Activated gamma-delta T cell treated with Interleukin-2 at 50 U/mL for 16 hours (primary cell): ENCODE results near the gene LRP1-AS.

Experiments
- DNase-seq: peaks from one replicate; pipeline ENCODE4 v3.0.0-alpha.2; 2020

The LRP1-AS gene

DNA sequence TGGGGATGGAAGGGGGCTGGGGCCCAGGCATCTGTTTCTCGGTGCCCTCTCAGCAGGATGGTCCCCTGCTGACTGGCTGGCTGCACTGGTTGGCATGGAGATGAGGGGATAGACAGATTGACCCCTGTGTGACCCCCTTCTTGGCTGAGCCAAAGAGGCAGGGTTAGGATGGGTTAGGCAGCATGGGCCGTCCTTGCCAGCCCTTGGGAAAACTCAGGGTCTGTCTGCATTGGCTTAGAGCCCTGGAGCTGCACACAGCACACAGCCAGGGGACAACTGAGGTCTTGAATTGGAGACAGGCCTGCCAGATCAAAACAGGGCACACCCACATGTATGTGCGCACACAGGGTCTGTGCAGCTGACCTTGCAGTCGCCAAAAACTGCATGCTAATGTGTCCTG lies 11.2 kb upstream of the LRP1-AS start:
- no peak for DNase-seq

DNA sequence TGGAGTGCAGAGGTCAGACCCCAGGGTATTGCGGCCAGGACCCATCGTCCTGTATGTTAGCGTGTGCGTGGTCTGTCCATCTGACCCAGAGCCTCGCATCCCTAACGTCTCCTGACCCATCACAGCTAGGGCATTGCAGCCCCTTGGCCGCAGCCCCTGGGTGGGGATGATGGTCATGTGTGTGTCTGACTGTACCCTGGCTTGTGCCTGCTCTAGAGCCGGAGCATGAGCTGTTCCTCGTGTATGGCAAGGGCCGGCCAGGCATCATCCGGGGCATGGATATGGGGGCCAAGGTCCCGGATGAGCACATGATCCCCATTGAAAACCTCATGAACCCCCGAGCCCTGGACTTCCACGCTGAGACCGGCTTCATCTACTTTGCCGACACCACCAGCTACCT lies 10.8 kb upstream of the LRP1-AS start:
- DNase-seq: no peak

DNA sequence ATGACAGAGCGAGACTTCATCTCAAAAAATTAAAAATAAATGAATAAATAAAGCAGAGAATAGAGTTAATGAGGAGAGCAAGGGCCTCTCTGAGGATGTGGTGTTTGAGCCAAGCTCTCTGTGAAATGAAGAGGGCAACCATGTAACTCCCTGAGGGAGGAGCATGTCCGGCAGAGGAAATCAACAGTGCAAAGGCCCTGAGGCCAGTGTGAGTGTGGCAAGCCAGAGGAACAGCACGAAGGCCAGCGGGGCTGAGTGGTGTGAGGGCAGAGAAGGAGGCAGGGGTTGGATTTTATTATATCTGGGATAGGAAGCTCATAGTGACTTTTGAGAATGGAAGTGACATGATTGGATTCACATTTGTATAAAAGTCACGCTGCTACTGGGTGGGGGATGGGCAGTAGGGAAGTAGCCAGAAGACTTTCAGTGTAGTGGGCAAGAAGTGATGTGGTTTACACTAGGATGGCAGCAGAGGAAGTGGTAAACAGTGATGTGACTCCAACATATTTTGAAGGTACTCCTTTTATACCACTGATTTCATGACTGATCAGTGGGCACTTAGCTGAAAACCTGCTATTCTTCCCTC lies 10.3 kb upstream of the LRP1-AS start:
- no peak for DNase-seq

DNA sequence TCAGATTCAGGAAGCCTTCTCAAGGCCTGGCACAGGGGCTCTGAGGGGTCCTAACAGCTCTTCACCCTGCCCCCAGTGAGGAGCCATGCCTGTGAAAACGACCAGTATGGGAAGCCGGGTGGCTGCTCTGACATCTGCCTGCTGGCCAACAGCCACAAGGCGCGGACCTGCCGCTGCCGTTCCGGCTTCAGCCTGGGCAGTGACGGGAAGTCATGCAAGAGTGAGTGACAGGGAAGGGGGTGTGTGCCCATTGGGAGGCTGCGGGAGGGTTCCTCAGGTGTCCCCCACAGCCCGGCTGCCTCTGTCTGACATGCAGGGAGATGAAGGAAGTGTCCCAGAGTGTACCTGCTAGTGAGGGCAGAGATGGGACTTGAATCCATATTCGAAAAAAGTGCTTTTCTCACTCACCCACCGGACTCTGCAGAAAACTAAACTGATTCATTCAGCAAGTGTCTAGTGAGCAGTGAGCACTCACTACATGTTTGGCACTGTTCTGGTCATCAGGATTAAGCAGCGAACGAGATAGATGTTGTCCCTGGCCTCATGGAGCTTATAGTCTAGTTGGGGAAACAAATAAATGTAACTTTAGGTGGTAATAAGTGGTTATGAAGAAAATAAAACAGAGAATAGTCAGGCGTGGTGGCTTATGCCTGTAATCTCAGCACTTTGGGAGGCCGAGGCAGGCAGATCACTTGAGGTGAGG lies 9.4 kb upstream of the LRP1-AS start:
- no peak for DNase-seq

DNA sequence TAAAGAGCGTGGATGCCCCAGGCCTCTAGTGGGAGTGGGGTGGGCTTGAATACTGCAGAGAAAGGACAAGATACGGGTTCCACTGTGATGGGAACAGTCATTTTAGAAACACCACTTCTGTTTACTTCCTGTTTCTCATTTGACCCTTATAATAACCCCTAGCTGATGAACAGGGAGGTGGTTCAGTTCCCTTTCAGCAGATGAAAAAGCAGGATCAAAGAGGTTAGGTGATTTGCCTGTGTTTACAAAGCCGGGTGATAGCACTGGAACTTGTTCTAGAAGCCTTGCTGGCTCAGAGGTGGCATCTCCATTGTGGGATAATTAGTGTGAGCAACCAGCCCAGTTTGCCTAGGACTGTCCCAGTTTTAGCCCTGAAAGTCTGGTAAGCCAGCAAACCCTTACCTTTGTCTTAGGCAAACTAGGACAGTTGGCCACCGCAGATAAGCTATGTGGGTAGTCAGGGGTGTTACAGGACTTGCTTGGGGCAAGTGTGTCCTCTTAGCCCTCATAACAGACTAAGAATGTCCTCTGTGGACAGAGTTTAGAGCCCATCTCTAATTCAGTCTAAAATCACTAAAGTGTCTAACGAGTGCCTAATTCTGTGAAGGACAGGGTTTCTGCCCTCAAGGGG lies 7.5 kb upstream of the LRP1-AS start:
- DNase-seq: no peak

DNA sequence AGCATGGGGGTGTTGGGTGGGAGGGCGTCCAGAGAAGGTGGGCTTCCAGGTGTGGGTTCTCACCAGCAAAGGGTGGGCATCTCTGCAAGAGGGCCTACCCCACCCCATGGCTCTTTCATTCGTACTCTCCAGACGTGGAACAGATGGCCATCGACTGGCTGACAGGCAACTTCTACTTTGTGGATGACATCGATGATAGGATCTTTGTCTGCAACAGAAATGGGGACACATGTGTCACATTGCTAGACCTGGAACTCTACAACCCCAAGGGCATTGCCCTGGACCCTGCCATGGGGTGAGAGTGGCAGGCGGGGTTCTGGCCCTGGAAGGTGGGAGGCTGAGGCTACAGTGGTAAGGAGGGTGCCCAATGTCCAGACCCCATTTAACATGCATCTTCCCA lies 6.7 kb upstream of the LRP1-AS start:
- DNase-seq: no peak

DNA sequence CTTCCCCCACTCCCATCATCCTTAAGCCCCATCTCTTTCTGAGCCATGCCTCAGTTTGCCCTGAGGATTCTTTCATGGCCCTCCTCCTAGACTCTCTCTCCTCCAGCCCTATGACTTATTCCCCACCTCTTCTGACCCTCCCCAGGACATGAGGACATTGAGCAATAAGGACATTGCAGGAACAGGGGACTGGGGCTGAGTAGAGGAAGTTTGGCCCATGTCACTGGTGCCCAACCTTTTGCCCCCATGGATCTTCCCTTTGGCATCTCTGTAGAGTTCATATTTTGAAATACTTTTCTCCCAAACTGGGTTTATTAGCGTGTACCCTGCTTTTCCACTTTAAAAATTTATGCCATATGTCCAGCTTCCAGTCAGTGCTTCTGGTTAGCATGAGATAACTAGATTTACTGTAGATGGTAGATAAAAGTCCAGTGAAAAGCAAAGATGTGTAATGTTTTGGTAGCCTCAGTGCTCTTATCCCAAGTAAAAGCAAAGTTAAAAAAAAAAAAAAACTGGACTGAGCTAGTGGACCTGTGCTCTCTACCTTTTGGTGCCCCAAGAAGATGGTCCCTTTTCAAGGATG lies 6.1 kb upstream of the LRP1-AS start:
- DNase-seq: no peak

DNA sequence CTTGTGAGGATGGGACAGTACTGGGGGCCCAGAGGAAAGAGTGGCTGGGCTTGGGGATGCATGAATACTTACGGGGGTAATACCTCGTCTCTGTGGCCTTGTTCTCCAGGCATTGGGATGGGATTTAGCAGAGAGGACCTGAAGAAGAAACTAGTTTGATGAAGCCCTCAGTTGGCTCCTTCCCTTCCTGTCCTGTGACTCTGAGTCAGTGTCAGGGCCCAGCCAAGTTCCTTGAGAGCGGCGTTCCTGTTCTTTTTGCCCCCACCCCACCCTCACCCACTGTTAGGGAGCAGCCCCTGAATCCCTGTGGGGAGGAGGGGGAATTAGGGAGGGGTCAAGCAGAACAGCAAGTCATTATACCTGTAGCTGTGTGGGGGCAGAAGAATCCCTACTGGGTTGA lies 5.2 kb upstream of the LRP1-AS start:
- DNase-seq: no peak

DNA sequence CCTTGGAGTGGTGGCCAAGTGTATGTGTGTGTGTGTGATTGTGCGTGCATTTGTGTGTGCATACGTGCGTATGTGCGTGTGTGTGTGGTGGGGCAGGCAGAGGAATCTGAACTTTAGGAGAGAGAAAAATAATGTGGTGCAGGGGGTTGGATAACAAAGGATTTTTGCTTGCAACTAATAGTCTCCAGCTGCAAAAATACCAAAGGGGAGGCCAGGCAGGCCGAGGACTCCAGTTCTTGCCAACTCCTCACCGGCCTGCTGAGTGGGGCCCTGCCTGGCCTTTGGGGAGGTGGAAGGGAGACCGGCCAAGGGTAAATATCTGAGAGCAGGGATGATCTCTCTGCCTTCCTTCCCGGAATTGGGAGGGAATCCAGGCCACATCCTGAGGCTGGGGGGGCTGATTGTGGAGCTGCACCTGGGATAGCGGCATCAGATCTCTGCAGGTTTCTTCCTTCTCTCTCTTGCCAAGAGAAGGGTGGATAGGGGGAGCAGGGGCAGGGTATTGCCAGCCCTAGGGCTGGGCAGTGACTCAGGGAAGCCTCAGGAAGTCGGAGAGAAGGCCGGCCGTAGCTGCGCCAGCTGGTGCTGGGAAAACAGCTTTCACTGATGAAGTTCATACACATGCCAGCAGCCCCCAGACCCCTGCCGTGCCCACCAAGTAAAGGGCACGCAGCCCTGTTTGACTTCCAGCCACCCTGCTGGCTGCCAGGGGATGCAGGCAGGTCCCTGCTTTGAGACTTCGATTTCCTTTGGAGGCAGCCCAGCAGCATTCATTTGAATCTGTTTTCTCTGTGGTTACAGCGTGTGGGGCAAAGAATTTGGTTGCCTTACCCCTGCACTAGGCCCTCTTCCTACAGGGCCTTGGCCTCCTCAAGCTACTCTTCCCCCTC lies 4.6 kb upstream of the LRP1-AS start:
- DNase-seq: no peak

DNA sequence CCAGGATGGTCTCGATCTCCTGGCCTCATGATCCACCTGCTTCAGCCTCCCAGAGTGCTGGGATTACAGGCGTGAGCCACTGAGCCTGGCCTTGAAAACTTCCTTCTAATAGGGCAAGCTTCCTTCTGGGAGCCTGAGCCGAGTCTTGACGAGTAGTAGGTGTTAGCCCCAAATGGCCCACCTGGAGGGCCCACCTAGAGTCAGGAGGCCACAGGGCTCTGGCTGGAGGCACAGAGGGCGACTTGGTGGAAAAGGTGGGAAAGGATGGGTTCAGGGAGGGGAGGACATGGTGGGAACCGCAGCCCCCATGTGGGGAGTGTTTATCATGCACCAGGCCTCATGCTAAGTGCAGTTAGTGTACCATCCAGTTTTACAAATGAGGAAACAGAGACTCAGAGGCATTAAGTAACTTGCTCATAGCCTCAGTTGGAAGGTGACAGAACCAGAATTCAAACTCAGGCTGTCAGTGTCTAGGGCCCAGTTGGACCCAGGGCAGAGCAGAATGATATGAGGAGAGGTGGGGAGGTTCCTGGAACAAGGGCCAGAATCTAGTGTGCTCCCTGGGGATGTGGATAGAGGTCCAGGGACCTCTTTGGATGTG lies 3.1 kb upstream of the LRP1-AS start:
- DNase-seq: no peak

DNA sequence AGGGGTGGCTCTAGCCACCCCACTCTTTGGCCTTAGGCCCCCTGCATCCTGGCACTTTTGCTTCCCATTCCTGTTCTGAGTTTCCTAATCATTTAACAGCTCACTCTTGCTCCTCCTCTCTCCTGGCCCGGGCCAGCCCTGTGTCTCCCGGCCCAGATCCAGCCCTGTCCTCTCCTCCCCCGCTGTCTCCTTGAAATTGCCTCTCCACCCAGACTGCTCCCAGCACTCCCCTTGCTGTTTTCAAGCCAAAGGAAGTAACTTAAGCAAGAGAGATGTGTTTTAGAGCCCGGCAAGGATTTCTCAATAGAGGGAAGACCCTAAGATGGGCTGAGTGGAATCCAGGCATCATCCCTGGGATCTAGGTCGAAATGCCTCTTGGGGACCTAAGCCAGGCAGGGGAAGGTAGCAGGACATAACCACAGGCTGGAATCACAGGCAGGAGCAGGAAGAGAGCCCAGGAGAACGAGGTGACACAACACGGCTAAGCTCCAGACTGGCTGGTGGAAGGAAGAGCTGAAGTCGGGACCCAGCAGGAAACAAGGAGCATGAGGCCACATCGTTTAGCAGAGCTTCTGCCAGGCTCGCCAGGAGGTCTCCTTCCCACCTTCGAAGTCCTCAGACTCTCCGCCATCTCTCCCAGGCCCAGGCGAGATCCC lies 2.0 kb upstream of the LRP1-AS start:
- no peak for DNase-seq

DNA sequence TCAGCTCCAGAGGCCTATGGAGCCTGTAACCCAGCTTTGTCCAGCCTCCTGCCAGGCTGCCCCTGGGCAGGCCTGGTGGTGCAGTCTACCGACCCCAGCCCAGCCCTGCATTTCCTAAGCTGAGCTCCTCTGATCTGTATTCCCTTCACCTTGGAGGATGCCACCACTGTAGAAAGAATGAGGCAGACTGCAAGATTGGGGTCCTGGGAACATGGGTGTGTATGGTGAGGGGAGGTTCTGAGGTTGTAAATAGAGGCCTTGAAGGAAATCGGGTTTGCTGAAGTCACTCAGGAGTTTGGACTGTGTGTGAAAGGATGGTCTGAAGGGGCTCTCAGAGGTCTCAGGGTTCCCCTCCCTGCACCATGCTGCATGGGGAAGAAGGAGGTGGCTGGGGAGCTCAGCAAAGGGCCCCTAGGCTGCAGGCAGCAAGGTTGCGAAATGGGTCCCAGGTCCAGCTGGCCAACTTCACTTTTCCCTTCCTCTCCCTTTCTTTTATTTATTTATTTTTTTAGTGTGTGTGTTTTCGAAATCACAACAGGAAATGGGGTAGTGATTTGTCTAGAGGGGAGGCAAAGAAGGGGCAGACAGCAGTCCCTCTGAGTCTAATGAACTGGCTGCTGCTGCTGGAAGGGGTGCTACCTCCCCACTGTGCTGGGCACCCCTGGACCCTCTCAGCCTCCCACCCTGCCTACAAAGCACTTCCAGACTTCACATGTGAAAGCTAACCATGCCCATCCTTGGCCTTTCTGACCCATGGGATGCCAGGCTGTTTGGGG lies 1.2 kb upstream of the LRP1-AS start:
- DNase-seq: no peak

DNA sequence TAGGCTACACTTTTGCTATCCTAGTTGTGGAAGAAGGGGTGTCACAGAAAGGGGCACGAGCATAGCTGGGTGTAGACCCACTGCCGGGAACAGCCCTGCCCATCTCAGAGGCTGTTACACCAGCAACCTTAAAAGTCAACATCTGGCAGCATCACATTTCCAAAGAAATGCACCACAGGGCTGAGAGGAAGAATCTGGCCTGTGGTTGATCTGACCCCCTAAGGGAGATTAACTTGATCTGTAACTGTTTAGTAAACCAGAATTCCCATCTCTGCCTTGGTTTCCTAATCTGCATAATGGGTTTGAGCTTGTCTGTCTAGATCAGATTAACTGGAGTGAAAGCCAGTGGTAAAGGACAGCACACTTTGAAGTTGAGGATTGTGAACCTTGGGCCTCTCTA lies 1.3 kb downstream of the LRP1-AS start:
- no peak for DNase-seq

DNA sequence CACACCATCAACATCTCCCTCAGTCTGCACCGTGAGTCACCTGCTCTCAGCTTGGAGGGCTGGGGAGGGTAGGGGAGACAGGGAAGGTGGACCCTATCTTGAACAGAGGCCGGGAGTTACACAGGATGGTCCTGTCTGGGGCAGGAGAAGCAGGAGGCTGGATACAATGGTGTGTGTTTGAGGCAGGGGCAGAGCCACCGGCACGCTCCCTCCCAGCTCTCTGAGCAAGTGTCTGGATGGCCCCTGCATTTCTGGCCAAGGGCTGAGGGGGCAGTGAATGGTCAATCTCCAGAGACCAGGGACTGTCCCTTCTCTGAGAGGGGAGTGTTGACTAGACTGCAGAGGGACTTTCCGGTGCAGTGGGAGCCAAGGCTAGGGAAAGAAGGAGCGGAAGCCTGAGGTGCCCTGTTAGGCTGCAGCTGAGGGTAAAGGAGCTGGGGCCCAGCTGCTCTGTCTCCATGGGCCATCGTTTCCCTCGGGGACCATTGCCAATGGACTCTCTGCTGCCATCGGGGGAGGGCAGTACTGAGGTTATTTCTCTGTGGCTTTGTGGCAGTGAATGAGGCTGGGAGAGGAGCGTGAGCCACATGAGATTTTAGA lies 1.9 kb downstream of the LRP1-AS start:
- DNase-seq: no peak

DNA sequence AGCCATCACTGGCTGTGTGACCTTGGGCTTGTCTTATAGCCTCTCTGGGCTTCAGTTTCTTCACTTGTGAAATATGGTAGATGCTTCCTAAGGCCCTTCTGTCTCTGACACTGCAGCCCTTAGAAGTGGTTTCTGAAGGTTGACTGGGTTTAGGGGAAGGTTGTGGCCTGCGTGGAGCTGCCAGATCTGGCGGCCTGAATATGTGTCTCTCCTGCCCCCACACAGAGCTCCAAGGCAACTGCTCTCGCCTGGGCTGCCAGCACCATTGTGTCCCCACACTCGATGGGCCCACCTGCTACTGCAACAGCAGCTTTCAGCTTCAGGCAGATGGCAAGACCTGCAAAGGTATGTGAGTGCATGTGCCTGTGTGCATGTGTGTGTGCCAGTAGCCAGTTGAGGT lies 4.0 kb downstream of the LRP1-AS start:
- DNase-seq: no peak

DNA sequence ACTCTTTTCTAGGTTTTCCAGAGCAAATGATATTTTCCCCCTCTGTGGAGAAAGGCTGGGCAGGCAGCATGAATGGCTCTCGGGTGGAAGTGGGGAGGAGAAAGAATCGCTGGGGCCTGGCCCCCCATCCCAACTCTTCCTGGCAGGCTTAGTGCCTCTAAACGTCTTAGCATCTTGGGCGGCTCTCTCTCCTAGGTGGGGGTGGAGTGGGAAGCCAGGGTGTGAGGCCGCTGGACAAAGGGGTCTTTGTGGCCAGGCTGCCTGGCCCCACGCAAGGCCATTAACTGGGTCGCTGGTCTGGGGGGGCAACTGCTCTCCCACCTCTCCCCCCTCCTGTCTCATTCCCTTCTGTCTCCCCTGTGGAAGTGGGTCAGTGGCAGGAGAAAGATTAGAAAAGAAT lies 4.7 kb downstream of the LRP1-AS start:
- no peak for DNase-seq

DNA sequence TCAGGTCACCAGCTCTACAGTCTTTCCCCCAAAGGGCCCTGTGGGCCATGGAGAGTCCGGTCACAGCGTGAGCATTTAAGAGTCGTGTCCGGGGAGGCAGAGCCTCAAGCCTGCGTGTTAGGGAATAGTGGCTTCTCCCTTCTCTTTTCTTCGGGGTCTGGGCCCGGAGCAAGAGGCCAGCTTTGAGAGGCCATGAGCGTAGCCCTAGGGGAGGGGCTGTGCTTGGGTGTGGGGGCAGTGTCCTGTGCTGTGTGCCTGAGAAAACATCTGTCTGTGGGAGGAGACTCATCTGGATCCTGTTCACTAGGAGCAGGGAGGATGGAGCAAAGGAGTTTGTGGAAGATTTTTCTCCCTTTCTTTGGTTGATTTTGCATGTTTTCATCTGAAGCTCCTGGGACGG lies 5.3 kb downstream of the LRP1-AS start:
- DNase-seq: no peak

DNA sequence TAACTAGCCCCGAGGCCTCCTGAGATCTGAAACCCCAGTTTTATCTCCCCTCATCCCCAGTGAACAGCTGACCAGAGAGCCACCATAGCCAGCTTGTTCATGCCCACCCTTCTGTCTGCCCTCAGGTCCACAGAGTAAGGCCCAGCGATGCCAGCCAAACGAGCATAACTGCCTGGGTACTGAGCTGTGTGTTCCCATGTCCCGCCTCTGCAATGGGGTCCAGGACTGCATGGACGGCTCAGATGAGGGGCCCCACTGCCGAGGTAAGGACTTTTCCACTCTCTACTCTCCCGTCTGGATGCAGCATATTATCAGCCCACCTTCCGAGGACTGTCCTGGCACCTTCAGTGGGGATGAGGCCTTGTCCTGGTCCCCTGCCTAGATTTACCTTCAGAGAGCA lies 6.2 kb downstream of the LRP1-AS start:
- no peak for DNase-seq

DNA sequence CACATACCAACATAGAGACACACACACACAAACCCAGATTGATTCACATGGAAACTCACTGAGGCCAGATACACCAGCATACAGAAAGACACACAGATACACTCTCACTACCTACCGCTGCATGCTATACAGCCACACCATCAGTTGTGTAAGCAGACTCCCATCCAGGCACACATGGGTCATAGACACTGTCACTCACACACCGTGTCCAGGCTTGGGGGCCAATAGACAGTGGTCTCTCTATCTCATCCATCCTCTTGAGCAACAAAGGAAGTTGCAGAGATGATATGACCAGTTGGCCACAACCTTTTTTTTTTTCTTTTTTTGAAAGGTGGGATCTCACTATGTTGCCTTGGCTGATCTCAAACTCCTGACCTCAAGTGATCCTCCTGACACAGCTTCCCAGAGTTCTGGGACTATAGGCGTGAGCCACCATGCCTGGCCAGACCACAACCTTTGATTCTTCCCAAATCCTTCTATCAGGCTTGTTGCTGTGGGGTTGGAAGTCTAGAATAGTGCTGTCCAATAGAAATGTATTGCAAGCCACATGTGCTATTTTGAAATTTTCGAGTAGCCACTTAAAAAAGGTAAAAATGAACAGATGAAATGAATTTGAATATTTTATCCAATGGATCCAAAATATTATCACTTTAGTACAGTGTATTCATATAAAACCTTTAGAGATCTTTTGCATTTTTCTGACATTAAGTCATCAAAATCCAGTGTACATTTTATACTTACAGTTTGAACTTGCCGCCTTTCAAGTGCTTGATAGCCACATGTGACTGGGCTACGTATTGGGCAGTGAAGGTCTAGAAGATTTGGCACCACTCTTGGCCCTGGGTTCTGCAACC lies 7.4 kb downstream of the LRP1-AS start:
- no peak for DNase-seq
